IMR-90 (cell line): Measurements from ENCODE around the gene ACP4. TPM values are rescaled to one million over a fixed set of nuclear protein-coding genes. Genes with fewer than 3 reads are reported as not detected.

Experiments used
- ATAC-seq: fragments of 200-7000 bp; cut with Tn5 transposase; 2 replicates; pipeline ENCODE4 v1.9.1; 2020; ENCODE audit warnings: low read depth, mild to moderate bottlenecking, moderate library complexity
- BruUV-seq: library from RNA; stranded (reverse); fragments of 400-500 nt; replicated peaks from 2 replicates; lab custom pipeline; 2021; lab: Mats Ljungman, UMichigan
- CTCF ChIA-PET: fragments of 300-600 bp; formaldehyde crosslinking; extraction: SDS; loops from one replicate; lab custom pipeline; 2021; ENCODE audit warnings: antibody characterized with exemption; lab: Yijun Ruan, JAX
- POLR2A ChIA-PET: fragments of 300-600 bp; sonication (Branson Sonifier 250); formaldehyde crosslinking; loops from one replicate; lab custom pipeline; 2022; ENCODE audit warnings: antibody characterized with exemption; ENCODE audit not compliant: unreplicated experiment; lab: Charles Lee
- DNase-seq: peaks from one replicate; pipeline ENCODE4 v3.0.0; 2013
- H2AFZ ChIP-seq: replicated peaks from 2 replicates; pipeline ENCODE3; 2013; ENCODE audit warnings: low read length, mild to moderate bottlenecking; ENCODE audit not compliant: poor library complexity
- H2AK5ac ChIP-seq: 2 replicates; pipeline ENCODE4 v1.6.1; 2013; ENCODE audit warnings: low read depth, low read length, inconsistent platforms
- H2AK9ac ChIP-seq: replicated peaks from 2 replicates; pipeline ENCODE3; 2013; ENCODE audit warnings: mild to moderate bottlenecking, low read depth, low read length, moderate library complexity; ENCODE audit not compliant: poor library complexity
- H2BK120ac ChIP-seq: 2 replicates; pipeline ENCODE4 v1.6.1; 2013; ENCODE audit warnings: low read depth, low read length, inconsistent platforms
- H2BK15ac ChIP-seq: 3 replicates; pipeline ENCODE4 v1.6.1; 2013; ENCODE audit warnings: low read depth, low read length, inconsistent platforms
- H2BK20ac ChIP-seq: 2 replicates; pipeline ENCODE4 v1.6.1; 2013; ENCODE audit warnings: low read depth, mild to moderate bottlenecking, inconsistent platforms, low read length, moderate library complexity
- H2BK5ac ChIP-seq: 2 replicates; pipeline ENCODE4 v1.6.1; 2013; ENCODE audit warnings: mild to moderate bottlenecking, low read depth, low read length, inconsistent platforms; ENCODE audit not compliant: poor library complexity, severe bottlenecking
- H3K14ac ChIP-seq: replicated peaks from 2 replicates; pipeline ENCODE4 v1.6.1; 2013; ENCODE audit warnings: low read depth, low read length, inconsistent platforms
- H3K18ac ChIP-seq: 2 replicates; pipeline ENCODE4 v1.6.1; 2013; ENCODE audit warnings: low read depth, low read length, control low read depth
- H3K23ac ChIP-seq: 2 replicates; pipeline ENCODE4 v1.6.1; 2013; ENCODE audit warnings: low read depth, low read length, inconsistent platforms
- H3K27ac ChIP-seq: 2 replicates; pipeline ENCODE4 v1.5.1; 2013; ENCODE audit warnings: mild to moderate bottlenecking, control low read depth, low read length; ENCODE audit not compliant: insufficient read depth
- H3K27me3 ChIP-seq: 2 replicates; pipeline ENCODE4 v1.6.1; 2013; ENCODE audit warnings: low read length; ENCODE audit not compliant: control insufficient read depth, insufficient read depth
- H3K36me3 ChIP-seq: 2 replicates; pipeline ENCODE4 v1.6.1; 2013; ENCODE audit warnings: low read length, mixed read lengths; ENCODE audit not compliant: control insufficient read depth, insufficient read depth
- H3K4ac ChIP-seq: 2 replicates; pipeline ENCODE4 v1.6.1; 2013; ENCODE audit warnings: low read depth, low read length, inconsistent platforms
- H3K4me1 ChIP-seq: 2 replicates; pipeline ENCODE4 v1.6.1; 2013; ENCODE audit warnings: low read length, mixed read lengths; ENCODE audit not compliant: control insufficient read depth, insufficient read depth
- H3K4me2 ChIP-seq: 2 replicates; pipeline ENCODE4 v1.6.1; 2013; ENCODE audit warnings: low read depth, mild to moderate bottlenecking, control low read depth, low read length, moderate library complexity
- H3K4me3 ChIP-seq: 2 replicates; pipeline ENCODE4 v1.5.1; 2013; ENCODE audit warnings: low read depth, mild to moderate bottlenecking, control low read depth, low read length, moderate library complexity; ENCODE audit not compliant: insufficient read depth
- H3K56ac ChIP-seq: 2 replicates; pipeline ENCODE4 v1.6.1; 2013; ENCODE audit warnings: low read length, inconsistent platforms; ENCODE audit not compliant: insufficient read depth; ENCODE audit errors: extremely low read depth
- H3K79me1 ChIP-seq, 2 experiments: 2 replicates each; pipeline ENCODE4 v1.6.1; 2013; ENCODE audit warnings: low read length in 2 of 2, inconsistent platforms in 1 of 2, low read depth in 1 of 2
- H3K9ac ChIP-seq: 2 replicates; pipeline ENCODE4 v1.6.1; 2013; ENCODE audit warnings: low read depth, low read length, control low read depth
- H3K9me1 ChIP-seq: 2 replicates; pipeline ENCODE4 v1.6.1; 2013; ENCODE audit warnings: low read length, inconsistent platforms; ENCODE audit not compliant: insufficient read depth
- H3K9me3 ChIP-seq: 2 replicates; pipeline ENCODE4 v1.6.1; 2013; ENCODE audit warnings: low read length; ENCODE audit not compliant: control insufficient read depth, insufficient read depth
- H4K20me1 ChIP-seq: 2 replicates; pipeline ENCODE4 v1.6.1; 2013; ENCODE audit warnings: low read length, inconsistent platforms; ENCODE audit not compliant: insufficient read depth
- H4K5ac ChIP-seq: 2 replicates; pipeline ENCODE4 v1.6.1; 2013; ENCODE audit warnings: mild to moderate bottlenecking, low read depth, low read length, control low read depth
- H4K8ac ChIP-seq, 2 experiments: 2 replicates each; pipeline ENCODE4 v1.6.1; 2013; ENCODE audit warnings: low read depth in 2 of 2, low read length in 2 of 2, control low read depth in 1 of 2, inconsistent platforms in 1 of 2
- H4K91ac ChIP-seq: 2 replicates; pipeline ENCODE4 v1.6.1; 2013; ENCODE audit warnings: low read depth, low read length, inconsistent platforms; ENCODE audit not compliant: insufficient read depth
- CHD1 ChIP-seq: IDR thresholded peaks from 2 replicates; pipeline ENCODE4 v1.6.1; 2012; ENCODE audit warnings: low read depth, low read length, improper control_type of control experiment
- CTCF ChIP-seq: conservative IDR thresholded peaks from 2 replicates; pipeline ENCODE4 v1.5.1; 2012; ENCODE audit warnings: mild to moderate bottlenecking, low read depth, low read length, improper control_type of control experiment
- MAZ ChIP-seq: IDR thresholded peaks from 2 replicates; pipeline ENCODE4 v1.6.1; 2012; ENCODE audit warnings: low read depth, mild to moderate bottlenecking, low read length, improper control_type of control experiment, moderate library complexity, borderline replicate concordance
- POLR2A ChIP-seq: IDR thresholded peaks from 2 replicates; pipeline ENCODE4 v1.6.1; 2012; ENCODE audit warnings: mild to moderate bottlenecking, low read depth, low read length
- RAD21 ChIP-seq: IDR thresholded peaks from 2 replicates; pipeline ENCODE4 v1.6.1; 2012; ENCODE audit warnings: low read length, improper control_type of control experiment
- RCOR1 ChIP-seq: IDR thresholded peaks from 2 replicates; pipeline ENCODE4 v1.6.1; 2012; ENCODE audit warnings: mild to moderate bottlenecking, low read length, improper control_type of control experiment; ENCODE audit not compliant: insufficient replicate concordance
- WGBS, 2 experiments: methylation state at CpG; one replicate each; pipeline versions ENCODE4 v1.1.5 to v1.1.7; 2013; ENCODE audit warnings: missing lambda C conversion rate in 2 of 2; ENCODE audit not compliant: insufficient read length in 1 of 2; ENCODE audit errors: extremely low coverage in 2 of 2; 5-methylcytosine and 5-hydroxymethylcytosine counted together
- dilution Hi-C: fragments of 300-500 bp; cut with HindIII; formaldehyde crosslinking; loops from one replicate; pipeline ENCODE4 v1.14.3; 2018; ENCODE audit warnings: low sequenced_read_pairs; ENCODE audit not compliant: unreplicated experiment
- in situ Hi-C: fragments of 300-500 bp; cut with MboI; formaldehyde crosslinking; loops from 3 replicates; pipeline ENCODE4 v1.14.3; 2019; ENCODE audit warnings: low sequenced_read_pairs, inconsistent platforms, mixed read lengths
- intact Hi-C: fragments of 100-400 bp; cut with micrococcal nuclease; formaldehyde crosslinking; loops from 2 replicates; pipeline ENCODE4 v1.10.0; 2022
- polyA plus RNA-seq, 3 experiments: library from polyadenylated mRNA; depleted of rRNA; stranded (reverse); fragments of >200 nt; gene quantifications; 2 replicates each; pipeline ENCODE4 v1.2.3, GENCODE V29; 2012; ENCODE audit warnings: low replicate concordance in 1 of 3
- total RNA-seq: library from RNA; depleted of rRNA; stranded (reverse); fragments of >200 nt; gene quantifications from 2 replicates; pipeline ENCODE4 v1.2.3, GENCODE V29; 2012

ACP4 gene
- total and polyA plus RNA-seq, 2 of the 4 experiments (the other 2 are of a cell fraction), result not detected

- Histone ChIP-seq H4K91ac (peak overlapping the region; percentile 47; the same call in 1 of the 2 replicates), H2BK15ac (no peak overlapping the region), H2AK5ac (peak overlapping the region; percentile 63), H3K27me3 (no peaks in the 10 kb centered on the region), H3K56ac (peak overlapping the region; percentile 100), H2BK5ac (peak overlapping the region; percentile 14), H3K14ac (peak overlapping the region; percentile 94), H4K8ac (peak overlapping the region; percentile 81 to 88; a peak in 3 of 4 replicates), H3K9me3 (no peaks in the 10 kb centered on the region), H2BK120ac (no peak overlapping the region), H3K18ac (no peak overlapping the region), H3K36me3 (peaks cover 18% of the 10 kb centered on the region), H4K5ac (no peak overlapping the region; the same call in 1 of the 2 replicates), H3K4me1 (peaks cover 3% of the 10 kb centered on the region; the same call in 1 of the 2 replicates), H2AFZ (peak overlapping the region; percentile 95), H3K4ac (peak overlapping the region; percentile 86), H3K4me3 (peak overlapping the region; percentile 61), H2BK20ac (no peak overlapping the region), H3K79me1 (peaks cover 4 to 22% of the 10 kb centered on the region in 2 experiments; a peak in 2 of 4 replicates), H4K20me1 (peaks cover 35% of the 10 kb centered on the region), H3K27ac (peak overlapping the region; percentile 38), H3K4me2 (peak overlapping the region; percentile 98), H3K9ac (peak overlapping the region; percentile 60), H3K9me1 (peaks cover 6% of the 10 kb centered on the region; the same call in 1 of the 2 replicates), H3K23ac (peak overlapping the region; percentile 86), H2AK9ac (peak overlapping the region; percentile 98)
- ATAC-seq, result peak; percentile 15
- no peak for TF ChIP-seq RCOR1
- TF ChIP-seq RAD21, result no peak
- no peak for TF ChIP-seq MAZ
- no peak for TF ChIP-seq CHD1
- TF ChIP-seq POLR2A, result no peak
- no peak for TF ChIP-seq CTCF
- ChIA-PET POLR2A (no interaction called here), CTCF (no interaction called here)
- in situ Hi-C loops (no loop called here), dilution Hi-C loops (no loop called here), intact Hi-C loops (loop anchor here (1.0 to 10.0 kb wide), 4 partner anchors 121 to 427 kb away; partner anchors contain the start of genes CTU1, JOSD2 and NR1H2)
- WGBS, 2 experiments, result 0% methylated on average over 21 of the region's 40 CpGs; no CpG with 5 or more reads in 1 of the 2 experiments
- TSS peak; percentile 68 for BruUV-seq
- no peak for DNase-seq
Observed at GRCh38 chr19:50803633-50804419, 13.6 kb downstream of the ACP4 start.
